Right atrium auricular region (tissue), 2 donors: ENCODE results near the gene UNC119B. TPM values are rescaled to one million over a fixed set of nuclear protein-coding genes. Genes with fewer than 3 reads are reported as not detected.
A peak's percentile ranks its signal among the peaks of the same experiment; 100 is the strongest.

ENCODE experiments used
- DNase-seq: peaks from one replicate; pipeline ENCODE4 v3.0.0-alpha.2; 2019; ENCODE audit warnings: low spot score
- H3K27ac ChIP-seq, 2 donors: fragments of 200-600 bp; sonication (generic); 1 replicate in 1 of 2; 2 replicates in 1 of 2; pipeline ENCODE4 v1.5.1; 2016 to 2019
- H3K27me3 ChIP-seq, 2 donors: fragments of 200-600 bp; sonication (generic); one replicate each; pipeline versions ENCODE4 v1.5.1 to v1.6.0; 2017 to 2019
- H3K36me3 ChIP-seq: fragments of 200-600 bp; sonication (generic); one replicate; pipeline ENCODE4 v1.5.1; 2016
- H3K4me1 ChIP-seq, 2 donors: fragments of 200-600 bp; sonication (generic); one replicate each; pipeline versions ENCODE4 v1.5.1 to v1.6.0; 2017 to 2019
- H3K4me3 ChIP-seq, 2 donors: fragments of 200-600 bp; sonication (generic); 1 replicate in 1 of 2; 2 replicates in 1 of 2; pipeline ENCODE4 v1.5.1; 2017 to 2019; ENCODE audit warnings: mild to moderate bottlenecking in 1 of 2, moderate library complexity in 1 of 2
- H3K9me3 ChIP-seq, 2 donors: fragments of 200-600 bp; sonication (generic); one replicate each; pipeline ENCODE4 v1.5.1; 2019
- CTCF ChIP-seq, 2 donors: fragments of 200-600 bp; sonication (generic); IDR thresholded peaks; one replicate each; pipeline ENCODE4 v1.5.1; 2019; ENCODE audit warnings: antibody characterized with exemption in 2 of 2
- total RNA-seq, 2 donors: library from RNA; depleted of rRNA; stranded (reverse); fragments of >200 nt; gene quantifications; one replicate each; pipeline ENCODE4 v1.1.0, GENCODE V29; 2016

Gene UNC119B
- total RNA-seq, result 10 to 100 TPM in 1 of 2 donors, 1 to 10 TPM in 1; 8.9 to 13.1 TPM

- TF ChIP-seq CTCF (IDR thresholded peaks at IDR 0.05), result no peak
- Histone ChIP-seq H3K27ac (peak within 1 kb of the TSS; percentile 88 to 95), H3K27me3 (no peaks in the 10 kb centered on the region), H3K4me1 (peaks cover 0 to 42% of the 10 kb centered on the region in 2 donors), H3K36me3 (peaks cover 18% of the 10 kb centered on the region), H3K4me3 (peak within 1 kb of the TSS; percentile 69 to 85), H3K9me3 (no peaks in the 10 kb centered on the region)
- DNase-seq, result no peak
Observed at GRCh38 chr12:120710031-120710804, at the start of gene UNC119B. Gene UNC119B, plus strand, starts transcription at chr12:120710458. Its CDS starts 17 bp downstream, at chr12:120710475.

- no peak for DNase-seq
- Histone ChIP-seq H3K4me3 (no peak overlapping the region), H3K27me3 (no peaks in the 10 kb centered on the region), H3K36me3 (no peaks in the 10 kb centered on the region), H3K27ac (no peak overlapping the region), H3K4me1 (no peaks in the 10 kb centered on the region), H3K9me3 (no peaks in the 10 kb centered on the region)
- no peak for TF ChIP-seq CTCF (IDR thresholded peaks at IDR 0.05)
Observed at GRCh38 chr12:120661432-120661831, 48.8 kb upstream of the UNC119B start.

GRCh38 chr12:120662879-120663278 is 47.4 kb upstream of the UNC119B start:
- DNase-seq, result no peak
- Histone ChIP-seq H3K4me1 (no peaks in the 10 kb centered on the region), H3K4me3 (no peak overlapping the region), H3K27me3 (no peaks in the 10 kb centered on the region), H3K36me3 (no peaks in the 10 kb centered on the region), H3K9me3 (no peaks in the 10 kb centered on the region), H3K27ac (no peak overlapping the region)
- TF ChIP-seq CTCF (IDR thresholded peaks at IDR 0.05), result no peak

- DNase-seq, result no peak
- H3K27ac ChIP-seq, result no peak overlapping the region
Observed at GRCh38 chr12:120663741-120664140, 46.5 kb upstream of the UNC119B start.

GRCh38 chr12:120666571-120667390 is 43.5 kb upstream of the UNC119B start:
- DNase-seq, result no peak
- H3K9me3 ChIP-seq, result no peaks in the 10 kb centered on the region
- no peaks in the 10 kb centered on the region for H3K36me3 ChIP-seq
- peaks cover 0 to 9% of the 10 kb centered on the region in 2 donors for H3K4me1 ChIP-seq
- H3K27me3 ChIP-seq, result no peaks in the 10 kb centered on the region
- TF ChIP-seq CTCF (IDR thresholded peaks at IDR 0.05), result no peak
- no peak overlapping the region for H3K27ac ChIP-seq
- H3K4me3 ChIP-seq, result no peak overlapping the region

More at GRCh38 chr12:120663741-120664140, 46.5 kb upstream of the UNC119B start:
- Histone ChIP-seq H3K4me3 (no peak overlapping the region), H3K9me3 (no peaks in the 10 kb centered on the region), H3K4me1 (no peaks in the 10 kb centered on the region), H3K36me3 (no peaks in the 10 kb centered on the region), H3K27me3 (no peaks in the 10 kb centered on the region)
- TF ChIP-seq CTCF (IDR thresholded peaks at IDR 0.05), result no peak
